HEK293 (cell line): Measurements from ENCODE around the gene DPYSL5.

Experiments
- CTCF ChIA-PET: fragments of 350-600 bp; formaldehyde crosslinking; extraction: SDS; loops from one replicate; lab custom pipeline; 2021; ENCODE audit warnings: antibody characterized with exemption; lab: Yijun Ruan, JAX
- POLR2A ChIA-PET: fragments of 300-600 bp; formaldehyde crosslinking; extraction: SDS; loops from one replicate; lab custom pipeline; 2020; ENCODE audit warnings: antibody characterized with exemption, inconsistent platforms; lab: Yijun Ruan, JAX
- H3K27ac ChIP-seq: fragments of 200-500 bp; sonication (Bioruptor generic); 2 replicates; pipeline ENCODE4 v1.5.1; 2014; ENCODE audit warnings: low read depth, low read length, control low read depth, inconsistent platforms; ENCODE audit errors: extremely low read depth
- H3K36me3 ChIP-seq, 2 experiments: fragments of 200-500 bp in 1 of 2; sonication (Bioruptor generic) in 1 of 2; 1 replicate in 1 of 2; 2 replicates in 1 of 2; pipeline ENCODE4 v1.5.1; 2014 to 2017; ENCODE audit warnings: inconsistent platforms in 2 of 2, low read length in 2 of 2; ENCODE audit not compliant: control insufficient read depth in 2 of 2, insufficient read depth in 1 of 2
- H3K4me1 ChIP-seq: fragments of 200-500 bp; sonication (Bioruptor generic); 2 replicates; pipeline ENCODE4 v1.5.1; 2014; ENCODE audit warnings: mild to moderate bottlenecking, low read length, inconsistent platforms; ENCODE audit not compliant: control insufficient read depth, insufficient read depth
- H3K4me3 ChIP-seq: 2 replicates; pipeline ENCODE4 v1.5.1; 2011; ENCODE audit warnings: low read depth, mild to moderate bottlenecking, control low read depth, low read length, moderate library complexity
- H3K9me3 ChIP-seq: fragments of 200-500 bp; sonication (Bioruptor generic); 2 replicates; pipeline ENCODE4 v1.5.1; 2014; ENCODE audit warnings: low read depth, low read length, inconsistent platforms; ENCODE audit not compliant: control insufficient read depth, insufficient read depth
- FEZF1 ChIP-seq: fragments of 450-650 bp; formaldehyde crosslinking; IDR thresholded peaks from 2 replicates; pipeline ENCODE4 v1.5.1; 2016; ENCODE audit warnings: missing biosample characterization, missing genetic modification characterization
- HOXC10 ChIP-seq: sonication (generic); formaldehyde crosslinking; IDR thresholded peaks from 2 replicates; pipeline ENCODE4 v1.8.1; 2023; ENCODE audit warnings: mild to moderate bottlenecking, missing genetic modification reagents
- KLF16 ChIP-seq: fragments of 450-650 bp; formaldehyde crosslinking; IDR thresholded peaks from 2 replicates; pipeline ENCODE4 v1.5.1; 2017; ENCODE audit warnings: missing biosample characterization, missing genetic modification characterization
- SALL2 ChIP-seq: fragments of 450-650 bp; formaldehyde crosslinking; IDR thresholded peaks from 2 replicates; pipeline ENCODE4 v1.5.0; 2017; ENCODE audit warnings: missing biosample characterization, mild to moderate bottlenecking, missing genetic modification characterization, borderline replicate concordance
- ZBTB1 ChIP-seq: fragments of 450-650 bp; formaldehyde crosslinking; IDR thresholded peaks from 2 replicates; pipeline ENCODE4 v1.5.1; 2016; ENCODE audit warnings: missing biosample characterization, missing genetic modification characterization
- ZBTB48 ChIP-seq: fragments of 450-650 bp; formaldehyde crosslinking; IDR thresholded peaks from 2 replicates; pipeline ENCODE4 v1.5.1; 2016; ENCODE audit warnings: missing biosample characterization, missing genetic modification characterization
- ZEB2 ChIP-seq: fragments of 450-650 bp; formaldehyde crosslinking; IDR thresholded peaks from 2 replicates; pipeline ENCODE4 v1.5.1; 2016; ENCODE audit warnings: missing biosample characterization, missing genetic modification characterization
- ZFP3 ChIP-seq: fragments of 450-650 bp; formaldehyde crosslinking; IDR thresholded peaks from 2 replicates; pipeline ENCODE4 v1.5.1; 2016; ENCODE audit warnings: low read depth, missing biosample characterization, missing genetic modification characterization
- ZNF112 ChIP-seq: fragments of 450-650 bp; formaldehyde crosslinking; IDR thresholded peaks from 2 replicates; pipeline ENCODE4 v1.5.0; 2017; ENCODE audit warnings: missing biosample characterization, missing genetic modification characterization
- ZNF121 ChIP-seq: fragments of 450-650 bp; formaldehyde crosslinking; IDR thresholded peaks from 2 replicates; pipeline ENCODE4 v1.5.1; 2016; ENCODE audit warnings: missing biosample characterization, missing genetic modification characterization
- ZNF16 ChIP-seq: fragments of 450-650 bp; formaldehyde crosslinking; IDR thresholded peaks from 2 replicates; pipeline ENCODE4 v1.5.1; 2016; ENCODE audit warnings: low read depth, missing biosample characterization, missing genetic modification characterization
- ZNF174 ChIP-seq: fragments of 450-650 bp; formaldehyde crosslinking; IDR thresholded peaks from 2 replicates; pipeline ENCODE4 v1.5.0; 2017; ENCODE audit warnings: missing biosample characterization, mild to moderate bottlenecking, missing genetic modification characterization
- ZNF211 ChIP-seq: fragments of 450-650 bp; formaldehyde crosslinking; IDR thresholded peaks from 2 replicates; pipeline ENCODE4 v1.5.1; 2016; ENCODE audit warnings: low read depth, missing biosample characterization, missing genetic modification characterization
- ZNF488 ChIP-seq: fragments of 450-650 bp; formaldehyde crosslinking; IDR thresholded peaks from 2 replicates; pipeline ENCODE4 v1.5.1; 2016; ENCODE audit warnings: missing biosample characterization, missing genetic modification characterization
- ZNF514 ChIP-seq: fragments of 450-650 bp; formaldehyde crosslinking; IDR thresholded peaks from 2 replicates; pipeline ENCODE4 v1.5.1; 2016; ENCODE audit warnings: missing biosample characterization, missing genetic modification characterization
- ZNF518A ChIP-seq: fragments of 450-650 bp; formaldehyde crosslinking; conservative IDR thresholded peaks from 2 replicates; pipeline ENCODE4 v1.5.1; 2016; ENCODE audit warnings: low read depth, missing biosample characterization, missing genetic modification characterization
- ZNF544 ChIP-seq: fragments of 450-650 bp; formaldehyde crosslinking; IDR thresholded peaks from 2 replicates; pipeline ENCODE4 v1.5.0; 2017; ENCODE audit warnings: missing biosample characterization, missing genetic modification characterization
- ZNF561 ChIP-seq: fragments of 450-650 bp; IDR thresholded peaks from 2 replicates; pipeline ENCODE4 v1.5.1; 2018; ENCODE audit warnings: missing biosample characterization, missing genetic modification characterization, borderline replicate concordance
- ZNF792 ChIP-seq: fragments of 450-650 bp; formaldehyde crosslinking; IDR thresholded peaks from 2 replicates; pipeline ENCODE4 v1.5.1; 2016; ENCODE audit warnings: missing biosample characterization, missing genetic modification characterization
- ZNF837 ChIP-seq: fragments of 450-650 bp; formaldehyde crosslinking; IDR thresholded peaks from 2 replicates; pipeline ENCODE4 v1.5.1; 2016; ENCODE audit warnings: missing biosample characterization, missing genetic modification characterization
- TF ChIP-seq, protein P1 (sequence below): fragments of 450-650 bp; formaldehyde crosslinking; IDR thresholded peaks from 2 replicates; pipeline ENCODE4 v1.5.1; 2016; ENCODE audit warnings: missing biosample characterization, missing genetic modification characterization, borderline replicate concordance
- TF ChIP-seq, protein P2 (sequence below): sonication (generic); formaldehyde crosslinking; IDR thresholded peaks from 2 replicates; pipeline ENCODE4 v1.8.1; 2022; ENCODE audit warnings: mild to moderate bottlenecking, moderate library complexity, missing genetic modification reagents
- TF ChIP-seq, protein P3 (sequence below): fragments of 450-650 bp; formaldehyde crosslinking; optimal IDR thresholded peaks from 2 replicates; pipeline ENCODE3; 2016; ENCODE audit warnings: missing biosample characterization, mild to moderate bottlenecking, missing genetic modification characterization

Gene DPYSL5

GRCh38 chr2:26994983-26995382 lies 147.1 kb downstream of the DPYSL5 start:
- no peak overlapping the region for H3K27ac ChIP-seq
- TF ChIP-seq ZNF16 (tag by site-specific recombination): no peak
- TF ChIP-seq, protein P1, sequence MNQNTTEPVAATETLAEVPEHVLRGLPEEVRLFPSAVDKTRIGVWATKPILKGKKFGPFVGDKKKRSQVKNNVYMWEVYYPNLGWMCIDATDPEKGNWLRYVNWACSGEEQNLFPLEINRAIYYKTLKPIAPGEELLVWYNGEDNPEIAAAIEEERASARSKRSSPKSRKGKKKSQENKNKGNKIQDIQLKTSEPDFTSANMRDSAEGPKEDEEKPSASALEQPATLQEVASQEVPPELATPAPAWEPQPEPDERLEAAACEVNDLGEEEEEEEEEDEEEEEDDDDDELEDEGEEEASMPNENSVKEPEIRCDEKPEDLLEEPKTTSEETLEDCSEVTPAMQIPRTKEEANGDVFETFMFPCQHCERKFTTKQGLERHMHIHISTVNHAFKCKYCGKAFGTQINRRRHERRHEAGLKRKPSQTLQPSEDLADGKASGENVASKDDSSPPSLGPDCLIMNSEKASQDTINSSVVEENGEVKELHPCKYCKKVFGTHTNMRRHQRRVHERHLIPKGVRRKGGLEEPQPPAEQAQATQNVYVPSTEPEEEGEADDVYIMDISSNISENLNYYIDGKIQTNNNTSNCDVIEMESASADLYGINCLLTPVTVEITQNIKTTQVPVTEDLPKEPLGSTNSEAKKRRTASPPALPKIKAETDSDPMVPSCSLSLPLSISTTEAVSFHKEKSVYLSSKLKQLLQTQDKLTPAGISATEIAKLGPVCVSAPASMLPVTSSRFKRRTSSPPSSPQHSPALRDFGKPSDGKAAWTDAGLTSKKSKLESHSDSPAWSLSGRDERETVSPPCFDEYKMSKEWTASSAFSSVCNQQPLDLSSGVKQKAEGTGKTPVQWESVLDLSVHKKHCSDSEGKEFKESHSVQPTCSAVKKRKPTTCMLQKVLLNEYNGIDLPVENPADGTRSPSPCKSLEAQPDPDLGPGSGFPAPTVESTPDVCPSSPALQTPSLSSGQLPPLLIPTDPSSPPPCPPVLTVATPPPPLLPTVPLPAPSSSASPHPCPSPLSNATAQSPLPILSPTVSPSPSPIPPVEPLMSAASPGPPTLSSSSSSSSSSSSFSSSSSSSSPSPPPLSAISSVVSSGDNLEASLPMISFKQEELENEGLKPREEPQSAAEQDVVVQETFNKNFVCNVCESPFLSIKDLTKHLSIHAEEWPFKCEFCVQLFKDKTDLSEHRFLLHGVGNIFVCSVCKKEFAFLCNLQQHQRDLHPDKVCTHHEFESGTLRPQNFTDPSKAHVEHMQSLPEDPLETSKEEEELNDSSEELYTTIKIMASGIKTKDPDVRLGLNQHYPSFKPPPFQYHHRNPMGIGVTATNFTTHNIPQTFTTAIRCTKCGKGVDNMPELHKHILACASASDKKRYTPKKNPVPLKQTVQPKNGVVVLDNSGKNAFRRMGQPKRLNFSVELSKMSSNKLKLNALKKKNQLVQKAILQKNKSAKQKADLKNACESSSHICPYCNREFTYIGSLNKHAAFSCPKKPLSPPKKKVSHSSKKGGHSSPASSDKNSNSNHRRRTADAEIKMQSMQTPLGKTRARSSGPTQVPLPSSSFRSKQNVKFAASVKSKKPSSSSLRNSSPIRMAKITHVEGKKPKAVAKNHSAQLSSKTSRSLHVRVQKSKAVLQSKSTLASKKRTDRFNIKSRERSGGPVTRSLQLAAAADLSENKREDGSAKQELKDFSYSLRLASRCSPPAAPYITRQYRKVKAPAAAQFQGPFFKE: no peak
- TF ChIP-seq ZBTB48: no peak
- no peak for TF ChIP-seq ZNF561 (tag by site-specific recombination)
- no peak for TF ChIP-seq ZBTB1 (tag by site-specific recombination)
- TF ChIP-seq ZEB2 (tag by site-specific recombination): no peak
- no peak for TF ChIP-seq ZNF121 (tag by site-specific recombination)
- TF ChIP-seq, protein P2, sequence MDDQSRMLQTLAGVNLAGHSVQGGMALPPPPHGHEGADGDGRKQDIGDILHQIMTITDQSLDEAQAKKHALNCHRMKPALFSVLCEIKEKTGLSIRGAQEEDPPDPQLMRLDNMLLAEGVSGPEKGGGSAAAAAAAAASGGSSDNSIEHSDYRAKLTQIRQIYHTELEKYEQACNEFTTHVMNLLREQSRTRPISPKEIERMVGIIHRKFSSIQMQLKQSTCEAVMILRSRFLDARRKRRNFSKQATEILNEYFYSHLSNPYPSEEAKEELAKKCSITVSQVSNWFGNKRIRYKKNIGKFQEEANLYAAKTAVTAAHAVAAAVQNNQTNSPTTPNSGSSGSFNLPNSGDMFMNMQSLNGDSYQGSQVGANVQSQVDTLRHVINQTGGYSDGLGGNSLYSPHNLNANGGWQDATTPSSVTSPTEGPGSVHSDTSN (CRISPR knock-in tag): no peak
- no peak for TF ChIP-seq ZNF112 (tag by site-specific recombination)
- no peak for TF ChIP-seq ZNF174
- TF ChIP-seq, protein P3, sequence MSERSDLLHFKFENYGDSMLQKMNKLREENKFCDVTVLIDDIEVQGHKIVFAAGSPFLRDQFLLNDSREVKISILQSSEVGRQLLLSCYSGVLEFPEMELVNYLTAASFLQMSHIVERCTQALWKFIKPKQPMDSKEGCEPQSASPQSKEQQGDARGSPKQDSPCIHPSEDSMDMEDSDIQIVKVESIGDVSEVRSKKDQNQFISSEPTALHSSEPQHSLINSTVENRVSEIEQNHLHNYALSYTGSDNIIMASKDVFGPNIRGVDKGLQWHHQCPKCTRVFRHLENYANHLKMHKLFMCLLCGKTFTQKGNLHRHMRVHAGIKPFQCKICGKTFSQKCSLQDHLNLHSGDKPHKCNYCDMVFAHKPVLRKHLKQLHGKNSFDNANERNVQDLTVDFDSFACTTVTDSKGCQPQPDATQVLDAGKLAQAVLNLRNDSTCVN: no peak
- TF ChIP-seq ZNF837: no peak
- TF ChIP-seq ZNF211 (tag by site-specific recombination): no peak
- TF ChIP-seq ZFP3 (tag by site-specific recombination): no peak
- no peak for TF ChIP-seq HOXC10 (CRISPR knock-in tag)
- TF ChIP-seq ZNF544 (tag by site-specific recombination): no peak
- no peak for TF ChIP-seq SALL2
- no peaks in the 10 kb centered on the region for H3K4me1 ChIP-seq
- no peak overlapping the region for H3K4me3 ChIP-seq
- no peaks in the 10 kb centered on the region for H3K9me3 ChIP-seq
- H3K36me3 ChIP-seq: no peaks in the 10 kb centered on the region
- ChIA-PET CTCF (interaction anchor here (0.6 to 3.8 kb wide), 5 partner anchors 9 to 149 kb away, joined by 5 to 16 read pairs (median 8); no protein-coding TSS in a partner anchor), POLR2A (no interaction called here)

DNA sequence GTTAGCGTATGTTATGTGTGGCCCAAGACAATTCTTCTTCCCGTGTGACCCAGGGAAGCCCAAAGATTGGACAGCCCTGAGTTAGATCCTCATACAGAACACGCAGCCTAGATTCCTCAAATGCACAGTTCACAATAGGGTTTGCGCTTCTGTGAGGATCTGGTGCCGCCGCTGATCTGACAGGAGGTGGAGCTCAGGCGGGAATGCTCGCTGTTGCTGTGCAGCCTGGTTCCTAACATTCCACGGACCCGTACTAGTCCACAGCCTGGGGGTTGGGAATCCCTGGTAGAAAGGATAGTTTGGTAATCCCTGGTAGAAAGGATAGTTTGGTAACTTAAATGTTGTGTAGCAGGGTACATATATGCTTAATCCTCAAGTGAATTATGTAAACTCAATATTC lies 149.5 kb downstream of the DPYSL5 start:
- Histone ChIP-seq H3K4me1 (no peaks in the 10 kb centered on the region), H3K4me3 (no peak overlapping the region), H3K36me3 (no peaks in the 10 kb centered on the region), H3K9me3 (no peaks in the 10 kb centered on the region), H3K27ac (no peak overlapping the region)
- ChIA-PET CTCF (interaction anchor here (0.6 to 1.0 kb wide), 3 partner anchors 15 to 151 kb away, joined by 3 to 4 read pairs (median 4); no protein-coding TSS in a partner anchor), POLR2A (no interaction called here)
- TF ChIP-seq FEZF1: no peak
- TF ChIP-seq ZNF514 (tag by site-specific recombination): no peak
- no peak for TF ChIP-seq ZNF518A (tag by site-specific recombination)
- no peak for TF ChIP-seq KLF16
- no peak for TF ChIP-seq ZBTB48
- no peak for TF ChIP-seq ZNF792 (tag by site-specific recombination)
- TF ChIP-seq ZNF488 (tag by site-specific recombination): no peak
